HPDE6-E6E7 (cell line): ENCODE data around the gene CTTNBP2NL.
A peak's percentile ranks its signal among the peaks of the same experiment; 100 is the strongest.
"Not testable (repeated sequence)": the region's sequence is repeated elsewhere in the genome, so short reads cannot be mapped to it uniquely, and the experiment has no call there.

Source experiments
- DNase-seq: peaks from one replicate; pipeline ENCODE4 v3.0.0; 2011; ENCODE audit warnings: missing footprints; ENCODE audit errors: extremely low spot score

Gene CTTNBP2NL

DNA sequence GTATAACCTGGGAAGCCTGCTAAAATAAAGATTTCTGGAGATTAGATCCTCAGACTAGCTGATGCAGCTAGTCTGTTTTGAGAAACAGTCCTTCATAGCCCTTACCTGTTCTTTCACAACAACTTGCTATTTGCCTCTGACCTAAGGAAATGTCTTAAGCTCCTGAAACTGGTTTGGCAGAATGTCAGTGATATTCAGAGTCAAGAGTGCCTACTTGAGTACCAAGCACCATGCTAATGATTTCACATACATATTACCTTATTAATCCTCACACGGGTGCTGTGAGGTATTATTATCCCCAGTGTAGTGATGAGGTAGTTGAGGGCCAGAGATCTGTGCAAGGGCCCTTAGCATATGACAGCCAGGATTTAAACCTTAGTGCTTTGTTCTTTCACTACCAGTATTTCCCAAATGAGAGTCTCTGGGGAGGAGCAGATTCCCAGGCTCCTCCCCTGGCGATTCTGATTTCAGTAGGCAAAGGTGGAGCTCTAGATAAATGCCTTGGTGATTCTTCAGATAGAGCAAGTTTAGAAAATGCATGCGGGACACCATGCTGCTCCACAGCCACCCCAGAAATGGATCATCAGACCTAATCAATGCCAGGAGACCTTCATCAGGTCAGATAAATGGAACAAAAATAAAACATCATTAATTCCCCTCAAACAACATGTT, 65.3 kb downstream of the CTTNBP2NL start:
- no peak for DNase-seq

DNA sequence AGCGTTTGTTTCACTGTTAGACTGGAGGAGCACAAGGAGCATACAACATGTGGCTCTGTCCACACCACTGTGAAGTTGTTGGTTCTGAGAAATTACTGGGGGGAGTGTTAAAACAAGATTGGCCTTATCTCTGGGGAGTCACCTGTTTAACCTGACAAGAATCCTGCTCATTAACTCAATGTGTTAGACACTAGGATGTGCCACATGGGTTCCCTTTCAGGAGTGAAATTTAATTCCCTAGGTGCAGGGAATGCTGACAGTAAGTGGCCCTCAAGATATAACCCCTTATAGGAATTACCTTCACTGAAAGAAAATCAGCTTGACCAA, 66.9 kb downstream of the CTTNBP2NL start:
- no peak for DNase-seq

DNA sequence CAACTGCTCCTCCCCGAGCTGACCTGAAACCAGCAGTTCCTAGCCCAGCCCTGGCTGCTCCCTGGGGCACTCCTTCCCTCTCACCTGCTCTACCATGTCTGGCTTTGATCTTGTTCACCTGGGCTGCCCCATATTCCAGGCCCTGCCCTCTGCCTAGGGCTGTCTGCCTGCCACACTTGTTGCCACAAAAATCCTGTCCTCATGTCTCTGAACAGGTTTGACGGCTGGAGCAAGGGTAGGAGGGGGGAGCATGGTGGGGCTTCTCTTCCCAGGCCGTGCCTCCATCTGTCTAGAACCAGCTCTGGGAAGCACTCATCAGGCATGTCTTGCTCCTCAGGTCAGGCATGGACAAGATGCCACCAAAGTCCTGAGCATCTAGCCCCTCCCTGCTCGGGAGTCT, 68.5 kb downstream of the CTTNBP2NL start:
- peak; percentile 67 for DNase-seq

DNA sequence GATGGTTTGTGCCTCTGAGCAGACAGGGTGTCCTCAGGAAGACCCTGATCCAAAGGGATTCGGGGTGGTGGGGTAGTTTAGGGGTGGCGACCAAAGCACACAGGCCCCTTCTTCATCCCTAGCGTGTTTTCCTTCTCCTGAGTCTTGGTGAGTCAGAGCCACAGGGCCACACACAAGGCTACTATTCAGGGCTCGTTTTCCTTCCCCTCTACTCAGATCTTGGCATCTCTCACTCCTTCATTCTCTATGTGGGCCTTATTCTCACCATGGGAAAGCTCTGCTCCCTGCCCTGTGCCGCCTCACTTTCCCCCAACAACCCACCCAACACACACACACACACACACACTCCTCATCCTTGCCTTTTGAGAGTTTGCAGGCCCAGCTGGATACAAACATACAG, 69.1 kb downstream of the CTTNBP2NL start:
- DNase-seq = no peak

DNA sequence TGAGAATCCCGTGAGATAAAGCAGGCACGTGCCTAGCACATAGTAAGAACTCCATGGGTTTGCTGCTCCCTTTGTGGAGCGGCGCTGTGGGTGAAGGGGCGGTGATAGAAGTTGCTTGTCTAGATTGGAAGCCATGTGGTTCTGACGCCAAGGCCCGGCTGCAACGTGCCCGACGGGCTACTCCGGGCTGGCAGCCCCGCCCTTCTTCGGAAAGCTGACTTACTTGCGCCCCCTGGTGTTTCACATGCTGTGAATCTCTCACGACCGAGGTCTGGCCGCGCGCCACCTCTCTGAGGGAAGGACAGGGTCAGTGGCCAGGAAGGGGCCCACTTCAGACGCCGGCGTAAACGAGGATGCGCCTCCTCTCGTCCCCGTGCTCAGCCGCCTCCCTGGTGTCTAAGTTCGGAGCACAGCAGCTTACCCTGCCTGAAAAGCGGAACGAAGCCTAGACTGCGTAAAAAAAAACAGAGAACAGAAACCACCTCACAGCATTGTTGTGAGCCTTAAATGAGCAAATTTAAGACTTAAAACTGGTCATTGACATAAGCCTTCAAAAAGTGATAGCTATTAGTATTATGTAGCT, 70.2 kb downstream of the CTTNBP2NL start:
- DNase-seq = peak; percentile 69

DNA sequence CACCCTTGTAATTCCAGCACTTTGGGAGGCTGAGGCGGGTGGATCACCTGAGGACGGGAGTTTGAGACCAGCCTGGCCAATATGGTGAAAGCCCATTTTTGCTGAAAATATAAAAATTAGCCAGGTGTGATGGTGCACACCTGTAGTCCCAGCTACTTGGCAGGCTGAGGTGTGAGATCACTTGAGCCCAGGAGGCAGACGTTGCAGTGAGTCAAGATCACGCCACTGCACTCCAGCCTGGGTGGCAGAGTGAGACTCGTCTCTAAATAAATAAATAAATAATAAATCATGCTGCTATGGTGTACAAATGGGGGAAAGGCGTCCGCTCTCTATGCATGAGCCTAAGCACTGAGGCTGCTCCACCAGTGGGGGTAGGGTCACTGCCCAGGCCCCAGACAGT, 74.3 kb downstream of the CTTNBP2NL start:
- DNase-seq = not testable (repeated sequence)

DNA sequence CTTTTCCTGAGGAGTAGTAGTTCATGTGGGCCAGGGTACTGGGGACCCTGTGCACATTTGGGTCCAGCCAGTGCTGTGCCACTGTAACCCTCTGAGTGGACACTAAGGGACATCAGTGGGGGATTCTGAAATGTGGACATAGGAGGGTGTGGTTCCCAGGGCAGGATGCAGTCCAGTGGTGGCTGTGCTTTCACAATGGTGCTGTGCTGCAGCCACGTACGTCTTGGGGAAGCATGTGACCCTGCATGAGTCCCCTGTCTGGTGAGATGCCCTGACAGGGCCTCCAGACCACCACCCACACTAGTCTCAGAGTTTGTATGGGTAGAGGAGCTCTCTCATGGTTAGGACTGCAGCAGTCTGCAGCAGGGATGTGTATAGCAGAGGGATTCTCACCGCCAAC, 75.0 kb downstream of the CTTNBP2NL start:
- no peak for DNase-seq

DNA sequence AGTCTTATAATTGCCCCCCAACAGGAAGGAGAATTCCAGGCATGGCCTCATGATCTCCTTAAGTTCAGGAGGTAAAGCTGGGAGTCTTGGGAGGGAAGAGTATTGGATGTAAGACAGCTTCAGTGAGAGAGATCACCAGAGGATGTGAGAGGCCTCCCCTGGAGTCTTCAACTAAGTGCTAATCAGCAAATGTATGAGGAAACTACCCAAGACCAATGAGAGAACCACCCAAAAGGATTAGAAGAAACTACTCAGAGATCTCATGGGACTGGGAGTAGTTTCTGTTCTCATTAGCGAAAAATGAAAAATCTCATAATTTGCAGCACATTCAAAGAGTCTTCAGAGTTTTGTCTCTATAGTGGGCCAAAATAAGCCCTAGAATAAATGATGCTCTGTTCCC, 76.1 kb downstream of the CTTNBP2NL start:
- no peak for DNase-seq

DNA sequence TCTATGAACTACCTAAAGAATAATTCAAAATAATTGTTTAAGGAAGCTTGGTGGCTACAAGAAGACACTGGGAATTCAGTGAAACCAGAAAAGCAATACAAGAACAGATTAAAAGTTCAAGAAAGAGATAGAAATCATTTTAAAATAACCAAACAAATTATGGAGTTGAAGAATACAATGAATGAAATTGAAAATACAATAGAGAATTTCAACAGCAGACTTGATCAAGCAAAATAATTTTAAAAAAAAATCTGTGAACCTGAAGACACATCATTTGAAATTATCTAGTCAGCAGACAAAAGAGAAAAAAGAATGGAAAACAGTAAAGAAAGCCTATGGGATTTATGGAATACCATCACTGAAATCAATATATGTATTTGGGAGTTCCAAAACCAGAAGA, 81.5 kb downstream of the CTTNBP2NL start:
- no peak for DNase-seq

DNA sequence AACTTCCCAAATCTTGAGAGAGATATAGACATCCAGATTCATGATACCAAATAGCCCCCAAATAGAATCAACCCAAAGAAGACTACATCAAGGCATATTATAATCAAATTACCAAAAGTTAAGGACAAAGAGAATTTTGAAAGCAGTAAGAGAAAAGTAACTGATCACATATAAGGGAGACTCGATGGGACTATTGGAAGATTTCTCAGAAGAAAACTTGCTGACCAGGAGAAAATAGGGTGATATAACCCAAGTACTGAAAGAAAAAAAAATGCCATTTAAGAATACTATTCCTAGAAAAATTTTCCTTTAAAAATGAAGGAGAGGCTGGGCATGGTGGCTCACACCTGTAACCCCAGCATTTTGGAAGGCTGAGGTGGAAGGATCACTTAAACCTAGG, 82.3 kb downstream of the CTTNBP2NL start:
- DNase-seq = no peak

DNA sequence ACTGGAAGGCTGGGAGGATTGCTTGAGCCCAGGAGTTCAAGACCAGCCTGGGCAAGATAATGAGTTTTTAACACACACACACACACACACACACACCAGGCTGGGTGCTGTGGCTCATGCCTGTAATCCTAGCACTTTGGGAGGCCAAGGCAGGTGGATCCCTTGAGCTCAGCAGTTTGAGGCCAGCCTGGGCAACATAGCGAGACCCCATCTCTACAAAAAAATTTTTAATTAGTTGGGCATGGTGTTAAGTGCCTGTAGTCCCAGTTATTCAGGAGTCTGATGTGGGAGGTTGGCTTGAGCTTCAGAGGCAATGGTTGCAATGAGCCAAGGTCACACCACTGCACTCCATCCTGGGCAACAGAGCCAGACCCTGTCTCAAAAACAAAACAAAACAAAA, 90.0 kb downstream of the CTTNBP2NL start:
- DNase-seq = not testable (repeated sequence)

DNA sequence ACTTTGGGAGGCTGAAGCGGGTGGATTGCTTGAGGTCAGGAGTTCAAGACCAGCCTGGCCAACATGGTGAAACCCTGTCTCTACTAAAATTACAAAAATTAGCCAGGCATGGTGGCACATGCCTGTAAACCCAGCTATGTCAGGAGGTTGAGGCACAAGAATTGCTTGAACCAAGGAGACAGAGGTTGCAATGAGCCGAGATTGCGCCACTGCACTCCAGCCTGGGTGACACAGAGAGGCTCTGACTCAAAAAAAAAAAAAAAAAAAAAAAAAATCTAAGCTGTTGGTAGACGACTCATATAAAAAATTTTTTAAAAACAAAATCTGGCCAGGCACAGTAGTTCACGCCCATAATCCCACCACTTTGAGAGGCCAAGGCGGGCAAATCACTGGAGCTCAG, 91.7 kb downstream of the CTTNBP2NL start:
- DNase-seq = not testable (repeated sequence)

DNA sequence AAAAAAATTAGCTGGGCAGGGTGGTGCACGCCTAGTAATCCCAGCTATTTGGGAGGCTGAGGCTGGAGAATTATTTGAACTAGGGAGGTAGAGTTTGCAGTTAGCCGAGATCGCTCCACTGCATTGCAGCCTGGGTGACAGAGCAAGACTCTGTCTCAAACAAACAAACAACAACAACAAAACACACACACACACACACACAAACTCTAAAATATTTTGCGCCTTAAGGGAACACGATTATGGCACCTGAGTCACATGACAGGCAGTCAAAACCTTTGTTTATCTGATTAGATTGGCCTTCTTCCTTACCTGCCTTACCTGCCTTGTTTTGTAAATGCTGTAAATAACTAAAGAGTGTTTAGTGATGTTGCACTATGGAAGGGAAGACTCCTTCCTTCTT, 92.1 kb downstream of the CTTNBP2NL start:
- DNase-seq = no peak

DNA sequence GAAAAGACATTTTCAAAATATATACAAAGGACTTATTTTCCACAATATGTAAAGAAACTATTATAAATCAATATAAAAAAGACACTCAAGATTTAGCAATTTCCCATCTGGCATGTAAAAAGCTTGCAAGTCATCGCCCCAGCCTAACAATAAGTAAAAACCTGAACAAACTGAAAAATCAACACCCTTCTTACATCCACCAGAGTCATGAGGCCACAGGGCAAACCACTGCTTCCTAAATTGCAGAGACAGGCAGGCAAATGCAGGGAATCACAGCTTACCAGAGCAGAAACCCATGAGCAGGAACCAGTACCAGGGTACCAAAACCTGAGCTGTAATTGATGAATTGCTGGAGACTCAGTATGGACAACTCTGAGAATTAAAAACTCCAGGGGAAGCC, 96.1 kb downstream of the CTTNBP2NL start:
- no peak for DNase-seq

DNA sequence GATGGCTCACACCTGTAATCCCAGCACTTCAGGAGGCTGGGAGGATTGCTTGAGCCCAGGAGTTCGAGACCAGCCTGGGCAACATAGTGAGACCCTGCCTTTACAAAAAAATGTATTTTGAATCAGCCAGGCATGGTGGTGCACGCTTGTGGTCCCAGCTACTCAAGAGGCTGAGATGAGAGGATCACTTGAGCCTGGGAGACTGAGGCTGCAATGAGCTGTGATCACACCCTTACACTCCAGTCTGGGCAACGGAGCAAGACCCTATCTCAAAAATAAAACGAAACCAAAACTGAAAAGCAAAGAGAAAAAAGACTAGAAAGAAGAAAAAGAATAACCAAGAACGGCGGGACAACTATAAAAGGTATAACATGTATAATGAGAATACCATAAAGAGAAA, 97.3 kb downstream of the CTTNBP2NL start:
- DNase-seq = no peak

DNA sequence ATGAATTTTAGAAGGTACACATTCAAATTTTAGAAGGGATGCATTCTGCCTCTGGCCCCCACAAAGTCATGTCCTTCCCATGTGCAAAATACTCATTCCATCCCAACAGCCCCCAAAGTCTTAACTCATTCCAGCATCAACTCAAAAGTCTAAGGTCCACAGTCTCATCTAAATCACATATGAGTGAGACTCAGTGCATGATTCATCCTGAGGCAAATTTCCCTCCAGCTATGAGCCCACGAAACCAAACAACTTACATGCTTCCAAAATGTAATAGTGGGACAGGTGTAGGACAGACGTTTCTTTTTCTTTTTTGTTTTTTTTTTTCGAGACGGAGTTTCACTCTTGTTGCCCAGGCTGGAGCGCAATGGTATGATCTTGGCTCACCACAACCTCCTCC, 100.3 kb downstream of the CTTNBP2NL start:
- DNase-seq = no peak

DNA sequence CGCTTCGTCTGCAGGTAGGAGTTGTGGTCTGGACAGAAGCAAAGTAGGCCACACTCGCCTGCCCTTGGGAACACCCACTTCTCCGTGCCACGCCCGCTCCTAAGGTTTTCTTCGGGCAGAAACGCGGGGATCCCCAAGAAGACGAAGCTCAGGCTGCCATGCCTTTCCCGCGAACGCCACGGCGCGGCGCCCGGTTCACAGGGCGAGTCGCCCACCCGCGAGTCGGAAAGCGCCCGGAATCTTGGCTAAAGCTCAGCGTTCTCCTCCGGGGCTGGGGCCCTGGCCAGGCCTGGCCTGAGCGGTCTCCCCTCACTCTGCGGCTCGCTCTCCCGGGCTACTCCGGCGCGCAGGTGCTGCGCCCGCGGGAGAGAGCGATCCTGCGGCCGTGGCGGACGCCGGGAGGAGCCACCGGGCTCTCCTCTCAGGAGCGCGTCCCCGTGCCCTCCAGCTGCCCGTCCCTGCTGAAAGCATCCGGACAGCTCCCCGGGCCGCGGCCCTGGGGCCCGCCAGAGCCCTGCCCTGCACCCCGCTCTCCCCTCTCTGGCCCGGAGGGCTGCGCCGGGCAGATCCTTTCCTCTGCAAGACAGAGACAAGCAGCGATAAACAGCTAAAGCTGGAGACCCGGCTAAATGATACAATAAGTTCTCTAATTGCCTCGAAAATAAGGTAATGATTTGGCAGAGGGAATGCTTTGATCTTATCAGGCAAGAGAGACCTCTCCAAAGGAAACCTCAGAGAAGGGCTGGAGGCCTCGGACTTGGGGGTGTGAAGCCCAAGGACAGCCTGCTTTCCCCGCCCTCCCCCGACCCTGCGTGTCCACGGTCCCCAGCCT, 106.0 kb downstream of the CTTNBP2NL start:
- peak; percentile 45 for DNase-seq

DNA sequence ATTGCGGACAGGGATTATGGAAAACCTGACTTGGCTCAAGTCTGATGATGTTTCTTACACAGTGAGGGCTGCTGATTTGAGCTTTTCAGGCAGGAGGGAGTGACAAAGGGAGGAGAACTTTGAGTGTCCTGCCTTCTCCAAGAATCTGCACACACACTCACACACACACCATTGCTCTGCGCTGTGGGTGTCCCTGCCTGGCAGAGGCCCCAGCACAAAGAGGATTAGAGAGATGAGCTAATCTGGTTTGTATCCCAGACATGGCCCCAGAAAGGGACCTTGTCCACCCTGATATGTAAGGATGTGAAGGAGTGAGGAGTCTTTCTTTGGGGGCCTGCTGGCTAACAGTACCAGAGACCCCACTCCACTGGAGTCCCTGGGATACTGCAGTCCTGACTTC, 106.8 kb downstream of the CTTNBP2NL start:
- DNase-seq = no peak

DNA sequence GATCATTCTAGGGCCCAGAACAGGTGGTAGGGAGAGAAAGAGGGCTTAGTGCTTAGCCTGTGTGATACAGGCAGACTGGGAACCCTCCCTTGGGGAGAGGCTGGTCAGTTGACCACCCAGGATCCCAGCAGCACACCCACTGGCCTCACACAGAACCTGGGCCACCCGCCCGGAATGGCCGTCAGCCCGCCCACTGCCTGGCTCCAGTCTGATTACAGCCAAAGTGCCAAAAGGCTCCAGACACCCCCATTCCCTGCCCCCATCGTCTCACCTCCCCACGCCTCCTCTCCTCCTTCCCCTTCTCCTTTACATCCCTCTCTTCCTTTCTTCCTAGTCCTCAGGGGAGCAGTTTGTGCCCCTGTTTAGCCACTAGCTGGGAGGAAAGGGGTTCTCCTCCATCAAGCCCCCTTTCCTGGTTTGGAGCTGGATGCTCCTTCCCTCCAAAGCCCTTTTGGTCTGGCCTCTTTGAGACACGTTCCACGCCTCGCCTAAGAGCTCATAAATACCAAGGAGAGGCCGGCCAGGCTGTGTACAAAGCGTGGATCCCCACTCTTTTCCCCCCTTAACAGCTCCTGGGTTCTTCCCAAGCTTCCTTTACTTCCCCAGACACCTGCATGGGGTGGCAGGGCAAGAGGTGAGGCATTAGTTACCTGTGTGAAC, 108.1 kb downstream of the CTTNBP2NL start:
- no peak for DNase-seq

DNA sequence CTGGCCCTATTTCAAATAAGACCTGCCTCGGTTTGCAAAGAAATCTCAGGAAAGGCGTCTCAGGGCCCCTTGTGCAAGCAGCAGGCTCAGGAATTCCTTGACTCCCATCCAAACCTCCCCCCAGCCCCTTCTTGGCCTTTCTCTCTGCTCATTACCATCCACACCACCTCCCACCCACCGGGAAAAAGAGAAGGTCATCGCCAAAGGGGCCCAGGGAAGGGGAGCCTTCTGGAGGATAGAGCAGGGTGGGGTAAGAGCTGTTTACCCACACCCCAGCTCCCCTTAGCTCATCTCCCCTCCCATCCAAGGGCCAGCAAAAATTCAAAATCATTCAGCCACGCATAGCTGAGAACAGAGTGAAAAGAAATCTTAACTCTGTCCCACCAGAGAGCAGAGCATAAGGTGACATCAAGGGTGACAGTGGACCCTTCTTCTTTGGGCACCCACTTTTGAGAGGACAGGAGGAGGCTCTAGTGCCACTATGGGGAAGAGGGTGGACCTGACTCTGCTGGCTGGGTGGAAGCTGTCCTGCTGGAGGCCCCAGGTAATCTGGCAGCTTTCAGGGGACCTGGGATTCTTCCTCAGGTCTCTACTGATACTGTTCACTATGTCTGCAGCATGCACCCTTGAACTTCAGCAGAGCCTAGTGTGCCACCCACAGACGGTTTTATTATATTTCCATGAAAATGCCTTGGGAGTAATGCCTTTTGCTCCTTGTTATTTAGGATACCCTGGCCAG, 108.8 kb downstream of the CTTNBP2NL start:
- no peak for DNase-seq

DNA sequence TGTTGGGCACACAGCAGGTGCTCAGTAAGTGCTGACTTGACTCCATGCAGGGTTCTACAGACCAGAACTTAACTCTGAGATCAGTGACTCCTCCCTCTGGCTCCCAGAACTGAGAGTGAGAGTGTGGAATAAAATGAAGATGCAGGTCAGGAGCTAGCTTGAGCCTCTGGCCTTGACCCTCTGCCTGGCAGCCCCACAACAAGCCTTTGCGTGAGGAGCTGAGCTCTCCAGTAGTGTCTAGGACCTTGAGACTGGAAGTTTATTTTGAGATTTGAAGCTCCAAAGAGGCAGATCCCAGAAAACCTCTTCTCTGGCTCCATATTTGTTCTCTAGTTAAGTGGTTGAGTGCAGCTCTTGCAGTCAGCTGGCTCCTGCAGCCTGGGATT, 109.4 kb downstream of the CTTNBP2NL start:
- no peak for DNase-seq

DNA sequence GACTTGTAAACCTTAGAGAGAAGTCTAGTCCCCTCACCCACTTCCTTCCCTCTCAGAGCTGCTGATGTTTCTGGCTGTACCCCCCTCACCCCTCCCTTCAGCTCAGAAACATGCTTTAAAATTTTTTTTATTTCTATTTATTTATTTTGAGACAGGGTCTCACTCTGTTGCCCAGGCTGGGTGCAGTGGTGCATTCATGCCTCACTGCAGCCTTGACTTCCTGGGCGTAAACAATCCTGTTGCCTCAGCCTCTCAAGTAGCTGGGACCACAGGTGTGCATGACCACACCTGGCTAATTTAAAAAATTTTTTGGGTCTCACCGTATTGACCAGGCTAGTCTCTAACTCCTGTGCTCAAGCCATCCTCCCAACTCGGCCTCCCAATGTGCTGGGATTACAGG, 109.9 kb downstream of the CTTNBP2NL start:
- DNase-seq = no peak
